Retina (tissue), 1 donor: ENCODE results near the gene POLDIP2.

Experiments
- DNase-seq: peaks from one replicate; pipeline ENCODE4 v3.0.0-alpha.2; 2016

POLDIP2 gene

DNA sequence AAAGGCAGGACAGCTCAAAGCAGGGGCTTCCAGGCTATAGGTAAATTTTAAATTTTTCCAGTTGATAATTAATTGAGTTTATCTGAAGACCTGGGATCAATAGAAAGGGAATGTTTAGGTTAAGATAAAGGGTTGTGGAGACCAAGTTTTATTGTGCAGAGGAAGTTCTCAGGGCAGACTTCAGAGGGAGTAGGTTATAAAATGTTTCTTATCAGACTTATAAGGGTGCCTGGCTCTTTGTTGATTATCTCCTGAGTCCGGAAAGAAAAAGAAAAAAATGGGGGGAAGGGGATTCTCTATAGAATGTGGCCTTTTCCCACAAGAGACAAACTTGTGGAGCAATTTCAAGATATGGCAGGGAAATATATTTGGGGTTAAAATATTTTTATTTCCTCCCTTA lies 32.8 kb upstream of the POLDIP2 start:
- DNase-seq = no peak

- DNase-seq = no peak
Measured at GRCh38 chr17:28388106-28388505, 30.8 kb upstream of the POLDIP2 start.

DNA sequence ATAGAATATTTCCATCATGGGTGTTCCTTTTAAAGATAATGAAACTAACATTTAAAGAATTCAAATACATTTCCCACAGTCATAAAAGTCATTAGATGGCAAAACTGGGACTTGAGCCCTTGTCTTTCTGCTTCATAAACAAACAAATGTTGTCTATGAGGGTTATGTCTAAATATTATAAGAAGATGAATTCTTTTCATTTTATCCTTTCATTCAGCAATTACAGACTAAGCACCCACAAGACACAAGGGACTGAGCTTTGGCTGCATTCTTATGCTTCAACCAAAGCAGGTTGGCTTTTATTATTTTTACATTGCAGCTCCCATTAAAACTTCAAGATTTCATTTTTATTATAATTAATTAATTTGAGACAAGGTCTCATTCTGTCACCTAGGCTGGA lies 29.1 kb upstream of the POLDIP2 start:
- no peak for DNase-seq

DNA sequence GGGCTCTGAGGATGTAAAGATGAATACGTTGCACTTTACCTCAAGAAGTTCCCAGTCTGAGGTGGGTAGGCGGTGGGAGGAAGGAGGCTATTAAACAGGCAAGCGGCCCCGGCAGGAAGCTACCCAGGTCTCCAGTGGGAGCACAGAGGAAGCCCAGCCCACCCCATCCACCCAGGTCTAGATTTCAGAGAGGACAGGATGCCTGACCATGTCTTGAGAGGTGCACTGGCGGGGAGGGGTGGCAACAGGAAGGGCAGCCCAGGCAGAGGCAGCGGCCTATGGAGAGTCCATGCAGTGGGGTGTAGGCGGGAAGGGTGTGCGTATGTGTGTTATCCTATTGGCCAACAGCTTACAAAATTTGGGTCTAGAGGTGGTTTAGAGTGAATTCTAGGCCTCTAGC lies 28.1 kb upstream of the POLDIP2 start:
- DNase-seq = no peak

GRCh38 chr17:28385037-28385400 lies 27.7 kb upstream of the POLDIP2 start:
- DNase-seq = no peak

DNA sequence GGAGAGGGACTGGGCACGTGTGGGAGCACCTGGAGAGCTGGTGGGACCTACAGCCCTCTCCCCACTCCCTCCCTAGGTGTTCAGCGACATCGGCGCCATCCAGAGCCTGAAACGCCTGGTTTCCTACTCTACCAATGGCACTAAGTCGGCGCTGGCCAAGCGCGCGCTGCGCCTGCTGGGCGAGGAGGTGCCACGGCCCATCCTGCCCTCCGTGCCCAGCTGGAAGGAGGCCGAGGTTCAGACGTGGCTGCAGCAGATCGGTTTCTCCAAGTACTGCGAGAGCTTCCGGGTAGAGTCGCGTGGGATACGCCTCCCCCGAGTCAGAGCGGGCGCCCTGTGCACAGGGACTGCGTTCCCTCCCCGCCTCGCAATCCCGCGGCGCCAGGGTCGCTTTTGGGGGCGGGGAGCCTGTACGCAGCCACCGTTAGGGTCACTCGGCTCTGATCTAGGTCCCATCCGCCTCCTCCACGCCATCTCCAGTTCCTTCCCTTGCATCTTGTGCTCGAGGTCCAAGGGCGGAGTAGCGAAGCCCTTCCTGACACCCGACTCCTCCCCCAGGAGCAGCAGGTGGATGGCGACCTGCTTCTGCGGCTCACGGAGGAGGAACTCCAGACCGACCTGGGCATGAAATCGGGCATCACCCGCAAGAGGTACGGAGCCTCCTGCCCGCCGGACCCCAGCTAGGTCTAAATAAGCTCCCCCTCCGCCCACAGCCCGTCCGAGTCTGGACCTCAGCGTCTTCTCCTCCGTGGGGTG lies 27.1 kb upstream of the POLDIP2 start:
- DNase-seq = peak; percentile 30

- DNase-seq = peak; percentile 87
Measured at GRCh38 chr17:28381141-28381825, 24.0 kb upstream of the POLDIP2 start.

GRCh38 chr17:28379814-28380801 lies 22.8 kb upstream of the POLDIP2 start:
- DNase-seq = no peak

DNA sequence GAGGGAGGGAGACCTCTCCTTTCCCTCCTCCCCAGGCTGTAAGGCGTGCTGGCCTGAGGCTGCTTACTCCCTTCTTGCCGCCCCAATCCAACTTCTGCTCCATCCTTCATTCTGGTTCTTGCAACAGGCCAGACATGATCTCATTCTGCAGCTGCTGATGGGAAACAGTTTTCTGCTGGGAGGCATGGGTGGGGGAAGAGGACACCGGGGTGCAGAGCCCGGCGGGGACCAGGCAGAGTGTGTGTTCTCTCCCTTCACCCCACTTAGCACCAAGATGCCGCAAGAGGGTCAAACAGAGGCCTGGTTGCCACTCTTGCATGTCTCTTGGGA lies 15.6 kb upstream of the POLDIP2 start:
- peak; percentile 16 for DNase-seq

DNA sequence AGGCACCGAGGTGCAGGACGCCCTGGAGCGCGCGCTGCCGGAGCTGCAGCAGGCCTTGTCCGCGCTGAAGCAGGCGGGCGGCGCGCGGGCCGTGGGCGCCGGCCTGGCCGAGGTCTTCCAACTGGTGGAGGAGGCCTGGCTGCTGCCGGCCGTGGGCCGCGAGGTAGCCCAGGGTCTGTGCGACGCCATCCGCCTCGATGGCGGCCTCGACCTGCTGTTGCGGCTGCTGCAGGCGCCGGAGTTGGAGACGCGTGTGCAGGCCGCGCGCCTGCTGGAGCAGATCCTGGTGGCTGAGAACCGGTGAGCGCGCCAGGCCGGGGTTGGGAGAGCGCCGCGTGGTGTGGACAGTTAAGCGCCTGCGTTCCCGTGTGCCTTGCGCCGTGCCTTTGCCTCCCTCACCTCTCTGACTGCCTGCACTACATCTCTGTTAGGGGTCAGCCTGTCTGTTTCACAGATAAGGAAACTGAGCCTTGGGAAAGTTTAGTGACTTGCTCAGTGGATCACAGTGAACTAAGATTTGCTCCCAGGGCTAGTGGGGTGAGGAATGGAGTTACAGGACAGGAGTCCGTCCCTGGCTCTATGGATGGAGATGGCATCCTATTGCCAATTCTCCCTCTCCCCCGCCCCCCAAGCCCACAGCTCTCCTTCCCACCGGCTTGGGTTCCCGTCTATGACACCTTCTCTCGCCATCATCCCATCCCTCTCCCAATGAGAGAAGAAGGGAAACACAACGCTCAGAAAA lies 15.0 kb upstream of the POLDIP2 start:
- peak; percentile 76 for DNase-seq

DNA sequence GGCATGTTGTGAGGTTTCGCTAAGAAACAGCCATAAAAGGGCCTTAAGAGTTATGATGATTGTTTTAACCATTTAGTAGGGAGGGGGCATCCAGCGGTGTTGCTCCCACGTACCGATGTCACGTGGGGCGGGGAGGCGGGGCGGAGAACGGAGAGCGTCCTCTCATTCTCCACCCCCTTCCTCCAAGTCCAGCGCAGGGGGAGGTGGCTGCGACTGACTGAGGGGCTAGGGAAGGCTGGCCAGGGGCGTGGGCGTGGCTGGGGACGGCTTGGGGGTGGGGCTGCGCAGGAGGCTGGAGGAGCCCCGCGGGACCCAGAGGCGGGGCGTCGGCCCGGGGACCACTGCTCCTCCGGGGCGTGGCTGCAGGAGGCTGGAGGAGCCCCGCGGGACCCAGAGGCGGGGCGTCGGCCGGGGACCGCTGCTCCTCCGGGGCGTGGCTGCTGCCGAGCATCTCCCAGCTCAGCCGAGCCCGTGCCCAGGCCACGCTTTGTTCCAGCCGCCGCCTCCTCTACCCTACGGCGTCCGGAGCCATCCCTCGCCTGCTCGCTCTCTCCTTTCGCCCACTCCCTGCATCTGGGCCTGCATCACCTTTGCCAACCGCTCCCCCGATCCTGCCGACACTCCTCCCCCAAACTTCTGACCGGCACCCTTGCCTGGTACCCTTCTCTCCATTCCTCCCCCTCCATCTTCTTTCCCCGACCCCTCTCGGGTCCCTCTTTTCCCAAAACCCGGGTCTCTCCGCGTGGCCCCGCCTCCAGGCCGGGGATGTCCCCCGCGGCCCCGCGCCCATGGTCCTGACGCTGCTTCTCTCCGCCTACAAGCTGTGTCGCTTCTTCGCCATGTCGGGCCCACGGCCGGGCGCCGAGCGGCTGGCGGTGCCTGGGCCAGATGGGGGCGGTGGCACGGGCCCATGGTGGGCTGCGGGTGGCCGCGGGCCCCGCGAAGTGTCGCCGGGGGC lies 14.2 kb upstream of the POLDIP2 start, which contains the start of gene SARM1:
Gene SARM1, plus strand, starts transcription at position 450 of the 958 bp plus-strand sequence. Its CDS starts 339 bp downstream, at position 789.
- peak; percentile 93 for DNase-seq

DNA sequence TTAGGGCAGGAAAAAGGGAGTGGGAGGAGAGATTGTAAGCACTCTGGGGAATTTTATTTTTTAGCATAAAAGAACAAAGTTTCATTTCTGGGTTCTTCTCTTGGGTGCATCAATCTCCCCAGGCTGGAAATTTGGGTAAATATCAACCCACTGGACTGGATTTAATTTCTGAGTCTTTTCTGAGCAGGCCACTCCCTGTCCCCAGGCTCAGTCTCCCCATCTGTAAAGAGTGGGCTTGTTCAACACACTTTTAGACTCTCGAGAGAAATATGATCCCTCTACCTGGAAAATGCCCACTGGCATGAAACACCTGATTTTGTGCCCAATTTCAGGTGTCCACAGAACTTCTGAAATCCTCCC lies 13.4 kb upstream of the POLDIP2 start:
- DNase-seq = no peak

DNA sequence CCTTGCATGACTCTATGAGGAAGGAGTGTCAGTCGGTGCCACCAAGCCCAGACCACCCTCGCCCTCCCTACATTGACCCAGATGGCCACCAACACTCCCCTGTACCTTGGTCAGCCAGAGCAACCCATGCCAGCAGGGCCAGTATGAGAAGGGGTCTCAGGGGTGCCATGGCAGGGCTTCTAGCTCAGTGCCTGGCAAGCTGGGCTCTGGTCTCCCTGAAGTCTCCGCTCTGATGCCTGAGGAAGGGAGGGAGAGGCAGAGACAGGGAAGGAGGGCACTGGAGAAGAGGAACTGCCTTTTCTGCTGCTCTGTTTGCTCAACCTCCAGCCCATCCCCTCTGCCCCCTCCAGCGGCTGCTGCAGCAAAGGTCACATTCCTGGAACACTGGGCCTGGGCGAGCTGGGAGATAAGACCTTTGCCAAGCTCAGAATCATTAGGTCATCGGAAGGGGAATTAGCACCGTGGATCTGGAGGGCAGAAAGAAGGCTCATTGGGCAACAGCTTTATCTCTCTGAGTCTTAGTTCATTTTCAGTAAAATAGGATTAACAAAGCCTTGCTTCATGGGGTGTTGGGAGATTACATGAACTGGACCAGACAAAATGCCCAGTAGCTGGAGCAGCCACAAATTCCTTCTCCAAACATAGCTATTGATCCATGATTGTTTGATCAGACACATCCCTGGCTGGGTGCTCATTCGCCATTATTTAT lies 12.9 kb upstream of the POLDIP2 start, which contains the start of gene VTN:
Gene VTN, minus strand, starts transcription at position 273 of the 709 bp plus-strand sequence. Its CDS starts 104 bp downstream, at position 169.
- peak; percentile 49 for DNase-seq

DNA sequence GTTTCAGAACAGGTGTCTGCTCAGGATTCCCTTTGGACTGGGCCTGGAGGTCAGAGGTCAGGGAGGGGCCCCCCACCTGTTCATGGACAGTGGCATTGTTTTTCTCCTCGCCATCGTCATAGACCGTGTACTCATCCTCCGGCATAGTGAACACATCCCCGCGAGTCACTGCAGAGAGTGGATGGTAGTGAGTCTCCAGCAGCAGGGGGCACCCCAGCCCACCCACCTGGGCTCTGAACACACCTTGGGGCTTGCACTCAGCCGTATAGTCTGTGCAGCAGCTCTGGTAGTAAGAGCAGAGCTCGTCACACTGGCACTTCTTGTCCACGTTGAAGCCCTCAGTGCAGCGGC lies 12.3 kb upstream of the POLDIP2 start:
- no peak for DNase-seq

DNA sequence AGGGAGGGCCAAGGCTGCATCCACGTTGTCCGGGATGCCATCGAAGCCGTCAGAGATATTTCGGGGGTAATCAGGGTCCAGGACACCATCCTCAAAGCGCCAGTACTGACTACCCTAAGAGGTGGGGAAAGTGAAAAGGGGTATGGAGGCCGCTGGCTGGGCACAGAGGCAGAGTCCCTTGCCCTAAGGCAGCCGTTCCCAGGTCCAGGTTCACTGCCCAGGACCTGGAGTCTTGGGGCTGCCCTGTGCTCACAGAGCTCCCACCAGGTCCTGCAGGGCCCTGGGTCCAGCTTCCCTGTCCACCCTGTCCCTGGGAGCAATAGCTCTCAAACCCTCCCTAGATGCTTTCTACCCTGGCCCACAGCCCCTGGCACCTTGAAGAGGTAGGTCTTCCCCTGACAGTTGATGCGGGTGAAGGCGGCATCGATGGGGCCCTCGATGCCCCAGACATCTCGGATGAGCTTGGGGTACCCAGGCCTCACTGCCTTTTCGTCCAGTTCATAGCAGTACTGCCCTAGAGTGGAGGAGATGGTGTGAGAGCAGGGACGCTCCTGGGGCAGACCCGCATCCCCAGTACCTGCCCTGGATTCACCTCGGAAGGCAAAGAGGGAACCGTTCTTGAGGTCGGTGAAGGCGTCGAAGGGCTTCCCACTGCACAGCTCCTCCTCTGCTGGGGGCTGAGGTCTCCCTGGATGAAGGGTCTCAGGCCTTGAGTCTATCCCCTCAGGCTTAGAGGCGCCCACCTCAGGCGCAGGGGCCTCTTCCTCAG lies 11.8 kb upstream of the POLDIP2 start:
- DNase-seq = no peak

- no peak for DNase-seq
Measured at GRCh38 chr17:28368306-28368831, 11.0 kb upstream of the POLDIP2 start.

GRCh38 chr17:28367641-28368305 lies 10.4 kb upstream of the POLDIP2 start:
- DNase-seq = no peak

GRCh38 chr17:28366605-28367004 lies 9.3 kb upstream of the POLDIP2 start:
- DNase-seq = no peak

DNA sequence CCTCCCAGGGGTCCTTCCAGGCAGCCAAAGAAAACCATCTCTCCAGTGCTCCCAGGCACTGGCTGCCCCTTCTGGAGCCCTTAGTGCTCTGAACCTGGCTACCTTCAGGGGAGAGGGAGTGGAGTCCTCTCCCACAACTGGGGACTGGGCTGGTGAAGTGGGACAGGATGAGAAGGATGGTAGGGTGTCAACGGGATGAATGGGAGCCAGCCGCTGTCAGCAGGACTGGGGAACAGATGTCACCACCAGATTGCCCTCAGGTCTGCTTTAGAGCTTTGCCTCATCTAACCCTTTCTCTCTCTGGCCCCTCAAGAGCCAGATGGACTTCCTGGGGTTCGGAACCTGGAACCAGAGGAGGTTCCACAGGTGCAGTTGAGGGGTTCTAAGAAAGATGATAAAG lies 8.2 kb upstream of the POLDIP2 start:
- DNase-seq = no peak
